ENCODE measurements around the gene KLHL13. TPM values are rescaled to one million over a fixed set of nuclear protein-coding genes. Genes with fewer than 3 reads are reported as not detected.

KLHL13 gene
- total RNA-seq, 1 experiment from 2014 or later: 4.2 TPM

DNA sequence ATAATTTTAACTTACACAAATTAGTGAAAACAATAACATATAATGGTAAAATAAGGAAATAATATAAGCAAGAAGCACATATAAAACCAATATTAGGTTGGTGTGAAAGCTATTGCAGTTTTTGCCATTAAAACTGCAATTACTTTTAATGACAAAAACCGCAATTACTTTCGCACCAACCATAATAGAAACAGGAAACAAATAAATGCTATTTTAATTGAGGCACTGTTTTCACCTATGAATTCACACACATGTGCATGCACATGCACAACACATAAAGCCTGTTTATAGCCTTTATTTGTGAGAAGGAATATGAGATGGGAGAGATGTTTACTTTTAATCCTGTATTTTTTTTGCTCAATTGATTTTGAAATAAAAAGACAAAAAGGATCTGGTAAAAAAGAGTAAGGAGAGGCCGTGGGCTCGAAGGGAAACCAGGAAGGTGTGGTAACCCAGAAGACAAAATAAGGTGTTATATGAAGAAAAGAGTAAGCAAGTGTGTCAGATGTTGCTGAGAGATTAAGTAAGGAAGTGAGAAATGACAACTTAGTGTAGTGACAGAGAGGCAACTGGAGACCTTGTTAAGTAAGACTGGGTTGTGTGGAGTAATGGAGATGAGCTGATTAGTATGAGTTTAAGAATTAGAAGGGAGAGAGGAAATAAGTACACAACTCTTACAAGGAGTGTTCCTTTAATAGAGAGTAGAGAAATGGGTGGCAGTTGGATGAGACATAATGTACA lies 69.0 kb downstream of the KLHL13 start:
- intact Hi-C loops (cut with micrococcal nuclease): no loop called here
- Histone ChIP-seq H2AFZ (ENCODE audit: low read depth, low read length, poor library complexity, severe bottlenecking) (no peak overlapping the region), H3K27me3 (ENCODE audit: insufficient read depth, low read length) (no peaks in the 10 kb centered on the region), H3K9me3 (ENCODE audit: control insufficient read depth in 1 of 2, insufficient read depth in 1 of 2, low read depth in 1 of 2, low read length in 2 of 2) (no peaks in the 10 kb centered on the region), H3K27ac (ENCODE audit: low read depth, low read length) (no peak overlapping the region), H3K4me1 (ENCODE audit: control insufficient read depth in 1 of 2, insufficient read depth in 2 of 2, low read length in 2 of 2) (no peaks in the 10 kb centered on the region), H3K4me3 (replicated peaks in 1 of 2; ENCODE audit: low read depth in 1 of 2, low read length in 2 of 2) (no peak overlapping the region), H3K36me3 (ENCODE audit: control insufficient read depth in 1 of 2, insufficient read depth in 2 of 2, low read length in 2 of 2) (no peaks in the 10 kb centered on the region), H3K79me2 (ENCODE audit: insufficient read depth, low read length) (no peaks in the 10 kb centered on the region), H3K9ac (ENCODE audit: low read length) (no peak overlapping the region), H3K4me2 (ENCODE audit: low read length) (no peak overlapping the region), H4K20me1 (ENCODE audit: insufficient read depth) (no peaks in the 10 kb centered on the region), H3K9me2 (ENCODE audit: insufficient read depth) (no peaks in the 10 kb centered on the region)
- RAD21 ChIA-PET (ENCODE audit: low non-redundant PET in 1 of 2, low total read pairs in 2 of 2, uncharacterized antibody in 2 of 2, unreplicated experiment in 2 of 2): no interaction called here
- POLR2A ChIA-PET: no interaction called here
- CTCF ChIA-PET: no interaction called here
- DNase-seq (ENCODE audit: low read depth, low spot score) (no peak), ATAC-seq (no peak)
- no peak for TF ChIP-seq EZH2phosphoT487 (IDR thresholded peaks at IDR 0.05; ENCODE audit: borderline replicate concordance)
- TF ChIP-seq, protein P1, sequence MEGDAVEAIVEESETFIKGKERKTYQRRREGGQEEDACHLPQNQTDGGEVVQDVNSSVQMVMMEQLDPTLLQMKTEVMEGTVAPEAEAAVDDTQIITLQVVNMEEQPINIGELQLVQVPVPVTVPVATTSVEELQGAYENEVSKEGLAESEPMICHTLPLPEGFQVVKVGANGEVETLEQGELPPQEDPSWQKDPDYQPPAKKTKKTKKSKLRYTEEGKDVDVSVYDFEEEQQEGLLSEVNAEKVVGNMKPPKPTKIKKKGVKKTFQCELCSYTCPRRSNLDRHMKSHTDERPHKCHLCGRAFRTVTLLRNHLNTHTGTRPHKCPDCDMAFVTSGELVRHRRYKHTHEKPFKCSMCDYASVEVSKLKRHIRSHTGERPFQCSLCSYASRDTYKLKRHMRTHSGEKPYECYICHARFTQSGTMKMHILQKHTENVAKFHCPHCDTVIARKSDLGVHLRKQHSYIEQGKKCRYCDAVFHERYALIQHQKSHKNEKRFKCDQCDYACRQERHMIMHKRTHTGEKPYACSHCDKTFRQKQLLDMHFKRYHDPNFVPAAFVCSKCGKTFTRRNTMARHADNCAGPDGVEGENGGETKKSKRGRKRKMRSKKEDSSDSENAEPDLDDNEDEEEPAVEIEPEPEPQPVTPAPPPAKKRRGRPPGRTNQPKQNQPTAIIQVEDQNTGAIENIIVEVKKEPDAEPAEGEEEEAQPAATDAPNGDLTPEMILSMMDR (IDR thresholded peaks at IDR 0.05 in 2 of 3, conservative IDR thresholded peaks at IDR 0.05 in 1 of 3; ENCODE audit: borderline replicate concordance in 1 of 3, insufficient read depth in 1 of 3, low read depth in 2 of 3, low read length in 2 of 3): no peak
- no peak for TF ChIP-seq CBX3 (IDR thresholded peaks at IDR 0.05; ENCODE audit: low read depth)
- TF ChIP-seq YY1 (IDR thresholded peaks at IDR 0.05; ENCODE audit: extremely low read depth, insufficient replicate concordance, low read depth, low read length): no peak
- TF ChIP-seq, protein P2, sequence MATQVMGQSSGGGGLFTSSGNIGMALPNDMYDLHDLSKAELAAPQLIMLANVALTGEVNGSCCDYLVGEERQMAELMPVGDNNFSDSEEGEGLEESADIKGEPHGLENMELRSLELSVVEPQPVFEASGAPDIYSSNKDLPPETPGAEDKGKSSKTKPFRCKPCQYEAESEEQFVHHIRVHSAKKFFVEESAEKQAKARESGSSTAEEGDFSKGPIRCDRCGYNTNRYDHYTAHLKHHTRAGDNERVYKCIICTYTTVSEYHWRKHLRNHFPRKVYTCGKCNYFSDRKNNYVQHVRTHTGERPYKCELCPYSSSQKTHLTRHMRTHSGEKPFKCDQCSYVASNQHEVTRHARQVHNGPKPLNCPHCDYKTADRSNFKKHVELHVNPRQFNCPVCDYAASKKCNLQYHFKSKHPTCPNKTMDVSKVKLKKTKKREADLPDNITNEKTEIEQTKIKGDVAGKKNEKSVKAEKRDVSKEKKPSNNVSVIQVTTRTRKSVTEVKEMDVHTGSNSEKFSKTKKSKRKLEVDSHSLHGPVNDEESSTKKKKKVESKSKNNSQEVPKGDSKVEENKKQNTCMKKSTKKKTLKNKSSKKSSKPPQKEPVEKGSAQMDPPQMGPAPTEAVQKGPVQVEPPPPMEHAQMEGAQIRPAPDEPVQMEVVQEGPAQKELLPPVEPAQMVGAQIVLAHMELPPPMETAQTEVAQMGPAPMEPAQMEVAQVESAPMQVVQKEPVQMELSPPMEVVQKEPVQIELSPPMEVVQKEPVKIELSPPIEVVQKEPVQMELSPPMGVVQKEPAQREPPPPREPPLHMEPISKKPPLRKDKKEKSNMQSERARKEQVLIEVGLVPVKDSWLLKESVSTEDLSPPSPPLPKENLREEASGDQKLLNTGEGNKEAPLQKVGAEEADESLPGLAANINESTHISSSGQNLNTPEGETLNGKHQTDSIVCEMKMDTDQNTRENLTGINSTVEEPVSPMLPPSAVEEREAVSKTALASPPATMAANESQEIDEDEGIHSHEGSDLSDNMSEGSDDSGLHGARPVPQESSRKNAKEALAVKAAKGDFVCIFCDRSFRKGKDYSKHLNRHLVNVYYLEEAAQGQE (IDR thresholded peaks at IDR 0.05; ENCODE audit: low read depth): no peak
- no peak for TF ChIP-seq ZFX (IDR thresholded peaks at IDR 0.05)
- no peak for TF ChIP-seq CEBPB (IDR thresholded peaks at IDR 0.05; ENCODE audit: low read depth)
- TF ChIP-seq, protein P3, sequence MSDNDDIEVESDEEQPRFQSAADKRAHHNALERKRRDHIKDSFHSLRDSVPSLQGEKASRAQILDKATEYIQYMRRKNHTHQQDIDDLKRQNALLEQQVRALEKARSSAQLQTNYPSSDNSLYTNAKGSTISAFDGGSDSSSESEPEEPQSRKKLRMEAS (IDR thresholded peaks at IDR 0.05): no peak
- TF ChIP-seq FOSL1 (IDR thresholded peaks at IDR 0.05; ENCODE audit: low read depth): no peak
- TF ChIP-seq POLR2A (IDR thresholded peaks at IDR 0.05; ENCODE audit: borderline replicate concordance, extremely low read depth, insufficient read depth, insufficient read length): no peak
- no TSS peak for BruUV-seq (replicated peaks)

Measured in HCT116 (cell line).